Loucy (cell line): ENCODE measurements around the gene LCN10.

Source experiments
- CTCF ChIP-seq: fragments of 200-600 bp; sonication (generic); conservative IDR thresholded peaks from 2 replicates; pipeline ENCODE4 v1.5.1; 2014; ENCODE audit warnings: mild to moderate bottlenecking, antibody characterized with exemption, low read length
- EZH2phosphoT487 ChIP-seq: fragments of 200-600 bp; IDR thresholded peaks from 2 replicates; pipeline ENCODE4 v1.6.1; 2018; ENCODE audit warnings: antibody characterized with exemption, mild to moderate bottlenecking, moderate library complexity, borderline replicate concordance

- no peak for TF ChIP-seq CTCF
- TF ChIP-seq EZH2phosphoT487: no peak
These were observed 2.0 kb upstream of the LCN10 start for GRCh38 chr9:136744773-136745172.
